Left hindlimb (tissue), 1 donor: Measurements from ENCODE around the gene SLFNL1.

Experiments
- DNase-seq: peaks from one replicate; pipeline ENCODE4 v3.0.0-alpha.2; 2018

The SLFNL1 gene

DNA sequence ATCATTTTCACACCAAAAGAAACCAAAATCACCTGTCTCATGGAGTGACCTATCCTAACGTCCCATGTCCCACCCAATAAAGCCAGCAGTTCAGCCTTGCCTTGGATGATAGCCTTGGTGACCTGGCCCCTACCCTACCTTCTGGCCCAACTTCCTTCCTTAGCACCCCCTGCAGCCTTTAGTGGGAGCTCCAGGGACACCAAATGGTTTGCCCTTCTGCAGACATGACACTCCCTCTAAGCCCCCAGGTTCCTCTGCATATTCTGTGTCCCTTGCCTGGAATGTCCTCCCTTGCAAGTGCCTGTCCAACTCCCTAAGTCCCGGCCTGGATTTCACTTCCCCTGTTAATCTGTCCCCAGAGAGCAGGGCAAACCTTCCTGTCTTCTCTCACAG is 2.2 kb downstream of the SLFNL1 start:
- no peak for DNase-seq

DNA sequence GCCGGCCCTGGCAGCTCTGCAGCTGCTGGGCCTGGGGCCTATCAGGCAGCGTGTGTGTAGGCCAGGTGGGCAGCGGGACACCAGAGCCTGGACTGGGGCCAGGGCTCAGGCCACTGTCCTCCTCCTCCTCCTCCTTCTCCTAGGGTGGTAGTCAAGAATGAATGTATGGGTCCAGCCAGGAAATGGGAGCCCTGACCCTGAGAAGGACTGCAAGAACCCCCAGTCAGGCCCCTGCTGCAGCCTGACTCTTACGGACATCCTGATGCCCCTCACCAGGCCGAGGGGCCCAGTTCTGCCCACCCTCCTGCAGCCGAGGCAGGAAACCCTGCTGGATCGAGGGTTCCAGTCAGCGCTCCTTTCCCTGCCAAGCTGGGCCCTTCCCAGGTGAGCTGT is 3.5 kb downstream of the SLFNL1 start:
- no peak for DNase-seq

DNA sequence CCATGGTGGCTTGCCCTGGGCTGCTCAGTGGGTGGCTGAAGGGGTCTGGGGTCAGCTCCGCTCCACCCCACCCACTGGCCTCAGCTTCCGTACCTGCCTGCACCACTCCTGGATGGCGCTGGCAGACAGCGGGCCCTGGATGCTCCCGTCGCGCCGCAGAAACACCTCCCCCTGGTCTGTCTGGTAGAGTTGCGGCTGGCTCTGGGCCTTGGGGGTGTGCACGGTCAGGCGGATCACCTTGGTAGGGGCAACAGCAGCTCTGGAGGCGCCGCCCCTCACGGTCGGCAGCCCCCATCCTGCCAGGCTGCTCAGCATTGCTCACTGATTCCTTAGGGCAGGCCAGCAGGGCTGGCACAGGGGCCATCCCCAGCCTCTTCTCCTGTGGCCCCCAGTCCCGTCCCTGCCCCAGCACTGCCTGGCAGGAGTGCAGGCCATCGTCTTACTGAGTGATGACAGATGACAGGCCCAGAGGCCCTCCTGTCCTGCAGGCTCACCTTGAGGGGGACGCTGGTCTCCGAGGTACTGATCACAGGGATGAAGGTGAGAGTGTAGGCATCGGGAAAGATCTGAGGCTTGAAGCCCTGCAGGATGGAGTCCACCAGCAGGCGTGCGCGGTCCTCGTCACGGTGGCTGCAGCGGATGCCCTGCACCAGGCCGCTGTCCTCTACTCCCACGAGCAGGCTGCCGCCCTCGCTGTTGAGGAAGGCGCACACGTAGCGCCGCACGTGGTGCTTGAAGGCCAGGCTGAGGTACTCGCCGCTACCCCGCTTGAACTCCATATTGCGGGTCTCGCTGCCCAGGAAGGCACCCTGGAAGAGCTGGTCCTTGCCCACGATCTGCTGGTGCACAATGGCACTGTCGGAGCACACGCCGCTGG is 4.1 kb downstream of the SLFNL1 start:
- DNase-seq, result no peak

DNA sequence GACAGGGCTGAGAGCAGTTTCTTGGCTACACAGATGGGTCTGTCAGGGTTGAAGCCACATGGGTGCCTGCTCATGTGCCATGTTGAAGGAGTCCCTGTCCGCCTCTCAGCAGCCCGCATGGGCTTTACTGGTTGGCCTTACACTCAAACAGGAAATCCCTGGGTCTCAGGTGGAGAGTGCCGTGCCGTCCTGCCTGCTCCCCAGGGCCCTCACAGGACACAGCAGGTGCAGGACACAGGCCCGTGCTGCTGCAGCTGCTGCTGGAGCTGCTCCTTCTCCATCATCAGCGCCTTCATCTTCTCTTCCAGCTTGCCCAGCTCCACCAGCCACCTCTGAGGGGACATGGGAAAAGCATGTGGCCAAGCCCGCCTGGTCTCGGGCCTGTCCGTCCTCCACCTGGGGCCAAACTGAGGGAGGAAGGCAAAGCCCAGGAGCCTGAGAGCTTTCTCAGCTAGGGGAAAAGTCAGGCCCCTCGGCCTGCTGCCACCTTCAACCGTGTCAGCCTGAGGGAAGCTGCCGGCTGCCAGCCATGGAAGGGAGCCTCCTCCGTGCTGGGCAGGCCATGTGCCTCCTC is 5.5 kb downstream of the SLFNL1 start:
- no peak for DNase-seq

DNA sequence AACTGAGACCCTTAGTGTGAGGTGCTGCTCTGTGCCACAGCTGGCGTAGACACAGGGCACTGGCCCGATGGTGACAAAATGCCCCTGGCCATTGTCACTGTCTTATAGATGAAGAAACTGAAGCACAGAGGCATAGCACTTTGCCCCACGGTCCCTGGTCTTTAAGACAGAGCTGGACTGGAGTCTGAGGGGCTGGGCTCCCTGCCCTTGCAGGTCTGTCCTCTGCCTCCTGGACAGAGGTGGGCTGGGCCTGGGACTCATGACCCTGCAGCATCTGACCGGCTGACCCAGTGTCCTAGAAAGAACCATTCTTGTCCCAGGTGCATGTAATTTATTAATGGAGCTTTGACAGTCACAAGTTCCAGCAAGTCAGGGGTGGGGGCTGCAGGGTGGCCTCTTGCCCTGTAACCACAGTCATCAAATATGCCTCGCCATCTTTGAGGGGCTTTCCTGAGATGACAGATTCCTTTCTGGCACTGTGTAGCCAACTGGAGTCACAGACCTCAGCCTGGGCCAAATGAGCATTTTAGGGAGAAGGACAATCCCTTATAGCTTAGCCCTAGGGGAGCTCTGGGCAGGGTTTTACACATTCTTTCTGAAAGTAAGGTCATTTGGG is 6.1 kb downstream of the SLFNL1 start:
- no peak for DNase-seq

DNA sequence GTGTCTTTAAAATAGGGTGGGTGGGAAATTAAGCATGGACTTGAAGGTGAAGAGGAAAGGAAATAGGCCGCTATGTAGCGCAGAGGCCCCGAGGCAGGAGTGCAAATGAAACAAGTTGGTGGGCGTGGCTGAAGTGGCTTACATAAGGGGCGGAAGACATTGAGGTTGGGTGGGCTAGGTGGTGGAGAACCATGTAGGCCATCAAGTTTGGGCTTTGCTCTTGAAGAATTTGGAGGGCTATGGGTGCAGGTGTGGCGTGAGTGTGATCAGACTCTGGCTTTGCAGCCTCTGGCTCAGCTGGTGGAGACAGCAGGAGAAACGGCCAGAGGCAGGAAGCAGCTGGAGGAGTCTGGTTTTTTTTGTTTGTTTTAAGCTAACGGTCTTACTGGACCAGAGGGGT is 6.7 kb downstream of the SLFNL1 start:
- no peak for DNase-seq

DNA sequence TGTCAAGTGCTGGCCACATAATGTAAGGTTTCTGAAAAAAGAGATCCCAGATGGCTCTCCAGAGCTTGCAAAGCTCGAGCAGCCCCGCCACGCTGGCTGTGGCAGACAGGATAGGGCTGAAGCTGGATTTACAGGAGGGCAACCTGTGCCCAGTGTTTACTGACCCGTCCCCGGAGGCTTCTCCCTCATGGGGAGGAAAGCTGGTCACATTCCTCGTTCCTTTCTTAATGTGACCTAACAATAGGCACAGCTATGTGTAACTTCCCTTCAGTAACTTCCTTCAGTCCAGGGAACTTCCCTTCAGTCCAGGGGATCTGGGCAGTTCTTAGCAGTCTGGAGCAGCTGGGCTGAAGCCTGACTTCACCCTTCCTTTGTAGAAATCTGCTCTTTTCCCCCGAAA is 7.7 kb downstream of the SLFNL1 start:
- DNase-seq, result peak; percentile 55

DNA sequence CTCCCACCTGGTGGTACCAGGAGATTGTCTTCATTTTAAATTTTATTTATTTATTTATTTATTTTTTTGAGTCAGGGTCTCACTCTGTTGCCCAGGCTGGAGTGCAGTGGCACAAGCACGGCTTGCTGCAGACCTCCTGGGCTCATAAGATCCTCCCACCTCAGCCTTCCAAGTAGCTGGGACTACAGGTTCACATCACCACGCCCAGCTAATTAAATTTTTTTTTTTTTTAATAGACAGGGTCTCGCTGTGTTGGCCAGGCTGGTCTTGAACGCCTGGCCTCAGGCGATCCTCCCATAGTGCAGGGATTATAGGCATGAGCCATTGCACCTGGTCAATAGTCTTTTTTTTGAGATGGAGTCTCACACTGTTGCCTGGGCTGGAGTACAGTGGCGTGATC is 8.5 kb downstream of the SLFNL1 start:
- DNase-seq, result no peak

DNA sequence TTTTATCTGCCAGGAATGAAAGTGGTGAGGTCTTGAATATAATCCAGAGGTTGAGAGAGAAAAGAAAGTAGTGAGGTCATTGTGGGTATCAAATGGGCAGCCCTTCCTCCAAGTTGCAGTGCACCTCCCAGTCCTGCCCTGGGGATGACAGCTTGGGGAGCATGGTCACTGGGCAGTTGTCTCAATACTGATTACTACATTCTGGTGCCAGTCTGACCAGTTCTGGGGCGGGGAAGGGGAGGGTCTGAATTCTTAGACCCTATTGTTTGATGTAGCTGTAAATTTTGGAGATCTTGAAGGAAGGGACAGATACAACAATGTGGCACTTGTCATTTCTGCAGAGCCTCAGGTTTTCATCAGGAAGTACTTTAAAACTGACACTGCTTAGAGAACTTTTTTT is 11.2 kb downstream of the SLFNL1 start:
- DNase-seq, result no peak

DNA sequence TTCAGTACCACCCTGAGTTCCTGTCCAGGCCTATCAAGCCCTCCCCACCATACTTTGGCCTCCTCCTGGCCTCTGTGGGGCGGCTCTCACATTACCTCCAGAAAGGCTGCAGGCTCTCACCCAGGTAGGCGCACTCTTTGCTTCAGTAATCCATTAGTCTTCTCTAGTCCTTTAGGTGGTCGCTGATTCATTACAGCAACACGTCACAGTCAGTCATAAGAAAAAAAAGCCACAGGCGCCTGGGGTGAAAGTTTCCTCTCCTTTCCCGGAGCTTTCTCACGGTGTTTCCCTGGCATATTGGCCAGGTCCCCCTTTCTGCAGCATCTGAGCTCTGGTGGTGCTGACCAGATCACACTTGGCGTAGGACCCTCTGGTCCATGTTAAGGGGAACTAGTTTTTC is 12.1 kb downstream of the SLFNL1 start:
- no peak for DNase-seq

DNA sequence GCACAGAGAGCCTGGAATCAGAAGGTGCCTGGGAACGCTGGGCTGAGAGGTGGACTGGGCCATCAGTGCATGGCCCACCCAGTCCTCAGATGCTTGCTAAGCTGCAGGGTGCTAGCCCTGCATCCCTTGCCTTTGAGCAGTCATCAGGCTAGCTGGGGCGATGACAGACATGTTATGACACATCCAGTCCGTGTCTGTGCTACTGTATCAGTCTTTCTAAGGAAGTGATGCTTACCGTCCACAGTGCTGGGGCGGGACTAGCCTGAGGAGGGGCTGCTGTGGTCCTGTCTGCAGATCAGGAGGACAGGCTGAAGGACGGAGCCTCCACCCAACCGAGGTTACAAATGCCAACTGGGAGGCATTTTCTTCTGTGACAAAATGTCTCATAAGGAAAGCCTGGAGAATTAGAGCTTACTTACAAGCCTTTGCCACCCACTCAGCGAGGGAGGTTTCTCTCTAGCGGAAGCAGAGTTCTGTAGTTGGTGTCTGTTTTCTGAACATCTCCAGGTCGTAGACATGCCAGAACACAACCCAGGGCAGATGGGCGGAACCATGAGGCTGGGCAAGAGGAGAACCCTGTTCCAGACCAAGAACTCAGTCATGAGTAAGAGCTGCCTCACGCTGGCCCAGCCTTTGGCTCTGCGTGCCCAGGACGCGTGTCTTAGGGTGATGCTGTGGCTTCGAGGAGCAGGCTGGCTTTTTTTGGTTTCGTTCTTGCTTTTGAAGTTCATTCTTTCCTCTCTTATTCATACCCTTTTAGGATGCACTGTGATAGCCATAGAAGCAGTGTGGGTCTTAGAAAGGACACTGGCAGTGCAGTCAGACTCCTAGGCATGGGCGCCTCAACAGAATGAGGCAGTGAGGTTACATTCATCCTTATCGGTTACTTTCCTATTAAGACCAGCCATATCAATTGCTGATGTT is 14.3 kb downstream of the SLFNL1 start:
- no peak for DNase-seq

DNA sequence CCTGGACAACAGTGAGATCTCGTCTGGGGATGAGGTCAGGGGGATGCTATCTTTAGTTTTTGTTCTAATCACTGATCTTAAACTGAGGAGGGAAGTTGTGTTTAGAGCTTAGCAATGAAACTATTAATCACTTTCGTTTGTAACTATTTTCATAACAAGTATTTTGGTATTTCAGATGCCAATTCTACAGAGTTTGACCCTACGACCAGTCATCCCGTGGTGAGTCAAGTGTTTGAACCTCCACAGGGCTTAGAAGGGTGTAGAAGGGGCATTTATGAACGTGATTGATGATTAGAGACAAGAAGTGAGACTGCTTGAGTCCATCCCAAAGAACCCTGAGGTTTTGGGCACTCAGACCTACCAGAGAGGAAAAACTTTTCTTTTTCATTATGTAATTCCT is 15.6 kb downstream of the SLFNL1 start:
- no peak for DNase-seq

DNA sequence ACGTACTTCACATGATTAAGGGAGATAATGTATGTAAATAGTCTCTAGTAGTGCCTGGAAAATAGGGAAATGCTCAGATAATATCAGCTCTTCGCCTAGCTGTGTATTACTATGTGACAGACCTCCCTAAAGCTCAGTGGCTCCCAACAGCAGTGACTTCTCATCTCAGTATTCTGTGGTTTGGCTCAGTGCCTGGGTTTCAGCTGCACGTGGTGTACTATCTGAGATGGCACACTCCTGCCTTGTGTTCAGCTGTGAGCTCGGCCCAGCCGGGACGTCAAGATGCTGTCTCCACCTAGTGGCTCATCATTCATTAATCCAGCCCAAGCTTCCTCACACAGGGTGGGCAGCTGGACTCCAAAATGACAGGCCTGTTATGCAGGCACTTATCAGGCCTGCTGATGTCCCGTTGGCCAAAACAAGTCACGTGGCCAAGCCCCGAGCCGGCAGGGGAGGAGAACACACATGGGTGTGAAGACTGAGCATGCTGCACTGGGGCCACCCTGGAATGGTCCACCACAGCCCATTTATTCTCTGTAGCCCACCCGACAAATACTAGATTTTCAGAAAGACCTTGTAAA is 17.8 kb downstream of the SLFNL1 start:
- peak; percentile 87 for DNase-seq

DNA sequence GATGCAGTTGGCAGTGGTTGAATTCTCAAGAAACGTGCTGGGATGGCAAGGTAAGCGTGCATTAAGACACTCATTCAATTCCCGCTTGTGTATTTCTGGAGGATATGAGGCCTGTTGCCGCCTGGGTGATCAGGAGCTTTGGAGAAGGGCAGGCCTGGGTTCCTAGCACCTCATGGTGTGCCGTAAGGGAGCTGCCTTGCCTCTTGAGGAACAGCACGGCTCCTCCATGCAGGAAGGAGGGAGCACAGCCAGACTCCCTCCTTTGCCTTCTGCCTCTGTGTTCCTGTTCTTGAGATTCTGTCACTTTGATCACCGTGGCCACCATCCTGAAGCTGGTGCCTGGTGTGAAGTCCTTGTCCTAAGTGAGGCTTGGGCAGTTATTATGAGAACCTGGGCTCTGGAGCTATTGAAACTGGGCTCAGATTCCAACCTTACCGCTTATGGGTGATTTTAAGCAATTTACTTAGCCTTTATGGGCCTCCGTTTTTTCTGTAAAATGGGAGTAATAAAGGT is 18.3 kb downstream of the SLFNL1 start:
- no peak for DNase-seq

DNA sequence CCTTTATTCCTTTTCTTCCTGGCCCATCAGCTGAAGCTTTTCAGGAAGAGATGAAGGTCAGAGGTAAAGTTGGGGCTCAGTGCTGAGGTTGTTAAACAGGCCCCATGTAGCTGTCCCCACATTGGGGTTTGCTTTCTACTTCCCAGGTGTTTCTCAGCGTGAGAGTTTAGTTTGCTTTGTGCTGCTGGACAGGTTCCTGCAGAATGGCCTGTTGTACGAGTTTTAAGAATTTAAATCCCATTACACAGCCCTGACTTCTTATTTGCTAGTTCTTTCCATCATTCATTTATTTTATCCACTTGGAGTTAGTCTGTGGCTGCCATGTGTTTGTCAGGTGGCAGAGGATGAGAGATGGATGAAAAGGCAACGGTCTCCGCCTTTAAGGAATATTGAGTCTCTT is 22.9 kb downstream of the SLFNL1 start:
- DNase-seq, result no peak

DNA sequence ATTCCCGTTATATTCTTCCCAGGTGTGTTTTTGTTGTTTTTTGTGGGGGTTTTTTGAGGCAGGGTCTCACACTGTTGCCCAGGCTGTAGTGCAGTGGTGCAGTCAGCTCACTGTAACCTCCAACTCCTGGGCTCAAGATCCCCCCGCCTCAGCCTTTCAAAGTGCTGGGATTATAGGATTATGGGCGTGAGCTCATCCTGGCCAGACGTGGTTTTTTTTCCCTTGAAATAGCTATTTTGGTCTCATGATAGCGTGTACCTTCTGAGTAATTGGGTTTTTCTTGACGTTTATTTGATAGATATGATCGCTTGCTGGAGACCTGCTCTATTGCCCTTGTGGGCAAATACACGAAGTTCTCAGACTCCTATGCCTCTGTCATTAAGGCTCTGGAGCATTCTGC is 24.4 kb downstream of the SLFNL1 start:
- no peak for DNase-seq

DNA sequence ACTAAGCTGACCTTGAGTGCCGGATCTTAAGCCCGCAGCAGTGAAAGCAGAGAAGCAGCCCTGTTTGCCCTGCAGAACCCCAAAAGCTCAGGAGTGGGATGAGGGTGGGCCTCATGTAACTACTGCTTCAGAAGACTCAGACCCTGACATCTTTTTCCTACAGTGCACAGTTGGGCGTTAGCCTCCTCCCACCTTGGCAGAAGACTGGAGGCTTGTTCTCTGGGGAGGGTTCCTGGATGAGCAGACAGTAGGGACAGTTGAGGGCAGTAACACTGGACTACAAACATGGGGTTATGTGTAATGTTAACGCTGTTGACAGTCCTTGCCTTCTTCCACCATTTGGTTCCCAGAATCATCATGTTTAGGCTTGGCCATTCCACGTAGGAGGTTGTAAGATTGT is 32.5 kb downstream of the SLFNL1 start:
- DNase-seq, result no peak

DNA sequence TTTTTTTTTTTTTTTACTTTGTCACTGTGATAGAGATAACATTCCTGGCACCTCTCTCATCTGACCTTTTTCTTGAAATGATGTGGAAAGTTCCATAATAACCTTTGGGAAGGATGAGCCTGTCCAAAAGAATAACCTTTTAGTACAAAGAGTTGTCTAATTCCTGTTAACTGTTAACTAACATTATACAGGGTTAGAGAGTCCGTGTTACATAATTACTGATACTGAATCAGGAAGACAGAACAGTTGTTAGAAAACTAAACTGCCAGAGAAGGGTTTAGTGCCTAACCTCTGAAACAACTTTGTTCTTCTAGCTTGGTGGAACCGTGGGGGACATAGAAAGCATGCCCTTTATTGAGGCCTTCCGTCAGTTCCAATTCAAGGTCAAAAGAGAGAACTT is 33.2 kb downstream of the SLFNL1 start:
- no peak for DNase-seq

DNA sequence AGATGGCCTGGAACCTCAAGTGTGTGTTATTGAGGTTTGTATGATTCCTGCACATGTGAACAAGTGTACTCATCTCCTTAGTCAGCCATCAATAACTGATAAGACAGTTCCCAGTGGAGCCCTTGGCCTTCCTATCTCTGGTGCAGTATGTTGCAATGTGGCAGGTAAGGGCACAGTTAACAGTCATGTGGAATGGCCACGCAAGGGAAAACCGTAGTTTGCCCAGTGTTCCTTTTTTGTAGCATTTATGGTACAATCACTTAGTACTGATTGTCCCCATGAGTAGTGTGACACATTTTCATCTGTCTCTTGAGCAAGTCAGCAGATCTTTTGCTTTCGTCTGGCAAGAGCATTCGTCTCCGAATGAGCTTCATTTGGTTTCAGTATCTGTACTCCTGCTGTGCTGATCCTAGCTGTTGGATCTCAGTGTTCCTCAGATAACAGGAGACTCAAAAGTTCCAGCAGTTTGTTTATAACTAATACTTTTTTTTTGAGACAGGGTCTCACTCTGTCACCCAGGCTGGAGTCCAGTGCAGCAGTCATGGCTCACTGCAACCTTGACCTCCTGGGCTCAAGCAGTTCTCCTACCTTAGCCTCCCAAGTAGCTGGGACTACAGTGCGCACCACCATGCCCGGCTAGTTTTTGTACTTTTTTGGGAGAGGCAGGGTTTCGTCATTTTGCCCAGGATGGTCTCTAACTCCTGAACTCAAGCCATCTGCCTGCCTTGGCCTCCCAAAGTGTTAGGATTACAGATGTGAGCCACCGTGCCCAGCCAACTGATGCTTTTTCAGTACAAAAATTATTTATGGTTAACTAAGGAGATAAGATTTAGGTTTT is 33.9 kb downstream of the SLFNL1 start:
- DNase-seq, result no peak

DNA sequence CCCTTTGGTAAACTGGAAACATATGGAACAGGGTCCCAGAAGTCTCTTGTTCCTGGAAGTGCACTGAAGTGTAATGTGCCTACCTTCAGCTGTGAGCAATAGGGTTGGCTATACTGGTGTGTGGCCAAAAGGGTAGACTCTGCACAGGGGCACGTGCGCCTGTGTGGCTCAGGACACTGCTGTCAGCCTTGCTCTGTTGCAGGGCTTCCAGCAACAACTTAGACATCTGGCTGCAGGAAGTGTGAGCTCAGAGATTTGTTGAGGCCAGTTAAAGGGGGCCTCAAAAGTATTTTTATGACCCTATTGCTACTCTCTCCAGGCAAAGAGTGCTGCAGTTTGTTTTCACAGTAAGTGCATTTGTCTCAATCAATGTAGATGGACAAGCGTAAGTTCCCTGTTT is 34.6 kb downstream of the SLFNL1 start:
- DNase-seq, result peak; percentile 70

DNA sequence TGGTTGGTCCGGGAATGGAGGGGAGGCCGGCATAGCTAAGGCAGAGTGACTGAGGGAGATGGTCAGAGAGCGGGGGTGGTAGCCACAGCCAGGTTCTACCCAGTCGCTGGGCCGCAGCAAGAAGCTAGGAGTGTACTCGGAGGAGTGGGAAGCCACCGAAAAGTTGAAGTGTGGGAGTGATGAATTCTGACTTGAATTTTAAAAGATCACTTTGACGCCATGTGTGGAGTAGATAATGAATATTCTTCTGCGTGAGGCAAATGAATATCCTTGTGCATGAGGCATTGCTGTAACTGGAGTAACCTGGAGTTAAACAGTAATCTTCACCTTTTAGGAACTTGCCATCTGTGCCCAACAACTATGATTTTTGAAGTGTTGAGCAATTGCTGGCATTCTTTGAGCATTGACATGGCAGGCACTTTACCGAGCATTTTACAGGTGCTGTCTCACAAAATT is 35.2 kb downstream of the SLFNL1 start:
- DNase-seq, result no peak

DNA sequence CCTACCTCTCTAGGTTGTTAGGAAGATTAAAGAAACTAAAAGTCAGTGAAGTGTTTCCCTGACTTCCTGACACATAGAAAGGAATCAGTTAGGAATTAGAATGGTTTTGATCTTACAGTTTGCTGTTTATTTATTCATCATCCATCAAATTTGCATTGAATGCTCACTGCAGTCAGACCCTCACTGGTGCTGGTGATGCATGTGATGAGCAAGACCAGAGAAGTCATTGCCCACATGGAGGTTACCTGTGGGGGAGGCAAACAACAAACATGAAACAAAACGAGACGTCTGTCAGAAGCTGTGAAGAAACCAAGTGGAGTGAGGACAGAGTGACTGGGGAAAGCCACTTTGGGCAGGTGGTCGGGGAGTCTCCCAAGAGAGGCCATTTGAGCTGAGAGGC is 35.6 kb downstream of the SLFNL1 start:
- DNase-seq, result no peak
